GM12801 (cell line): Measurements from ENCODE around the gene NMNAT3.

Experiments used
- TF ChIP-seq, protein P1 (sequence below): IDR thresholded peaks from one replicate; pipeline ENCODE4 v1.5.1; 2011; ENCODE audit warnings: control low read depth; ENCODE audit not compliant: insufficient read length; ENCODE audit errors: extremely low read depth

Gene NMNAT3

GRCh38 chr3:139705631-139706030, 27.9 kb upstream of the NMNAT3 start:
- TF ChIP-seq, protein P1, sequence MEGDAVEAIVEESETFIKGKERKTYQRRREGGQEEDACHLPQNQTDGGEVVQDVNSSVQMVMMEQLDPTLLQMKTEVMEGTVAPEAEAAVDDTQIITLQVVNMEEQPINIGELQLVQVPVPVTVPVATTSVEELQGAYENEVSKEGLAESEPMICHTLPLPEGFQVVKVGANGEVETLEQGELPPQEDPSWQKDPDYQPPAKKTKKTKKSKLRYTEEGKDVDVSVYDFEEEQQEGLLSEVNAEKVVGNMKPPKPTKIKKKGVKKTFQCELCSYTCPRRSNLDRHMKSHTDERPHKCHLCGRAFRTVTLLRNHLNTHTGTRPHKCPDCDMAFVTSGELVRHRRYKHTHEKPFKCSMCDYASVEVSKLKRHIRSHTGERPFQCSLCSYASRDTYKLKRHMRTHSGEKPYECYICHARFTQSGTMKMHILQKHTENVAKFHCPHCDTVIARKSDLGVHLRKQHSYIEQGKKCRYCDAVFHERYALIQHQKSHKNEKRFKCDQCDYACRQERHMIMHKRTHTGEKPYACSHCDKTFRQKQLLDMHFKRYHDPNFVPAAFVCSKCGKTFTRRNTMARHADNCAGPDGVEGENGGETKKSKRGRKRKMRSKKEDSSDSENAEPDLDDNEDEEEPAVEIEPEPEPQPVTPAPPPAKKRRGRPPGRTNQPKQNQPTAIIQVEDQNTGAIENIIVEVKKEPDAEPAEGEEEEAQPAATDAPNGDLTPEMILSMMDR = no peak

DNA sequence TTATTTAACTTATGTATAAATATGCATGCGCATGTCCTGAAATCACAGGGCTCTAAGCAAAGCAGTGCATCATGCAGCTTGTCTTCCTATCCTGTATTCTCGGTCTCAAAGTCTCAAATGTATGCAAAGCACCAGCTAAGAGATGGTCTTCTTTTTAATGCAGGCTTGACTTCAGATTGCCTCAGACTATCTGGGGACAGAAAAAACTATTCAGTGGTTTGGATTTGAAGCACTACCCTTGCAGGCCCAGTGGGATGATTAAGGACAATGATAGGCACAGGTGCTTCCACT, 18.5 kb upstream of the NMNAT3 start:
- TF ChIP-seq, protein P1 = no peak

- TF ChIP-seq, protein P1 = no peak
Measured at GRCh38 chr3:139695426-139696313, 17.9 kb upstream of the NMNAT3 start.

GRCh38 chr3:139695007-139695406, 17.2 kb upstream of the NMNAT3 start:
- TF ChIP-seq, protein P1 = no peak

DNA sequence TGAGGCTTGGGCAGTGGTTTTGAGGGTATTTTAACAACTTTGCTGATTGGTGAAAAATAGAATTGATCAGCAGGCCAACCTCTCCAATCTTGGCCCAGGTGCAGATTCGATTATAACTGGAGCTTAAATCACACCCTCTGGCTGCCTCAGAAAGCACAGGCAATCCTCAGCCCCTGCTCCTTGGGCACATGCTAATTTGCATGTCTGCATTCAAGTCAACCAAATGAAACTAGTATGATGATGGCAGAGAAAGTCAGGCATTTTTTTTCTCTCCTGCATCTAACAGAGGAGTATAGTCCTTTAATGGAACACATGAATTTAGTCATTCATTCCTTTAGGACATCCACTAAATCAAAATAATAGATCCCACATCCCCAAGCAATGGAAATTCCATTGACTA, 16.8 kb upstream of the NMNAT3 start:
- TF ChIP-seq, protein P1 = no peak

DNA sequence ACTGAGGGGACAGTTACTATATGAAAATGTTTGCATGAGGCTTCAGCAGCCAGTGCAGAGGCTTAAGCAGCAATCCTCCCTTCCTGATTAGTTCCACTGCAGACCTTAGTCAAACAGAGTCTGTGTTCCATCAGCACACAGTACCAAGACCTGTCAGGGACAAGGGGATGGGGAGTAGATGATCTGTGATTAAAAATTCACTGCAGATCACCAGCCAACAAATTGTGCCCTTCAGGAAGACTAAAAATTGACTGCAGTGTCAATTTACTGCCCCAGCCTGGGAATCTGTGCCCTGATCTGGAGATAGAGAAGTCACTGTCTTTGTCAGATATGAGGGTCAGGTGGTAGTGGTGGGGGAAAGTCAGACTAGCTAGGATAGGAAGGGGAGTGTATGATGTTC, 13.8 kb upstream of the NMNAT3 start:
- TF ChIP-seq, protein P1 = no peak

- TF ChIP-seq, protein P1 = no peak
Measured at GRCh38 chr3:139689708-139690228, 12.0 kb upstream of the NMNAT3 start.
